Measurements from ENCODE around the gene TNPO3. TPM values are rescaled to one million over a fixed set of nuclear protein-coding genes. Genes with fewer than 3 reads are reported as not detected.

Gene TNPO3
- total RNA-seq, 1 experiment from 2014 or later, result 58.5 TPM

DNA sequence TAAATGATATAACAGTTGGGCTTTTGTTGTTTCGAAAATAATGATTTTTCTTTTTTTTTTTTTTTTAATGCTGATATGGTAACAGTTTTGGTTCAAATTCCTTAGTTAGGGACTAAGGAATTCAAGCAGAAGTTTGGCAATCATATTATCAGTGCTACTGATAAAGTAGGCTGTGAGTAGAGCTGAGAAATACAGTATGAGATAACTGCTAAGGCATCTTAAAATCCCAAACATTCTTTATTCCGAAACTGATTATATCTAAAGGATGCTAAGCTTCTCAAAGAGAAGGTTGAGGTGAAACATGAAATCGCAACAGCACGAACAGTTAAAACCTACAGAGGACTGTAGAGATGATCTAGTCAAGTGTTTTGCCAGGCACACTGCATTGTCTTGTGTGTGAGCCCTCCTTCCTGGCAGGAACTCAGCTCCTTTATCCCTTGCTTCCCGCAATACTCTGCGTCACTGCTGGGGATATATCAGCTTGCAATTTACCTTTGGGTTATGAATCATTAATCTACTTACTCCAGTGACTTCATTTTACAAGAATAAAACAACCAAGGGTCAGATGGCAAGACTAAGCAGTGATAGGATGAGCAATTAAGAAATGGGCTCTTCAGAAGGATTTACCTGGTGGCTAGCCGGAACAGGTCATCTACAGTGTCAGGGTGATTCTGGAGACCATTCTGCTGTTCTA, 80.5 kb downstream of the TNPO3 start:
- no TSS peak for BruUV-seq (replicated peaks)
- POLR2A ChIA-PET, result no interaction called here
- CTCF ChIA-PET, result no interaction called here
- no peak overlapping the region for H3K9ac ChIP-seq (ENCODE audit: low read length)
- ATAC-seq, result no peak
- no peaks in the 10 kb centered on the region for H3K79me2 ChIP-seq (ENCODE audit: insufficient read depth, low read length)
- no peaks in the 10 kb centered on the region for H4K20me1 ChIP-seq (ENCODE audit: insufficient read depth)
- RAD21 ChIA-PET (ENCODE audit: low non-redundant PET in 1 of 2, low total read pairs in 2 of 2, uncharacterized antibody in 2 of 2, unreplicated experiment in 2 of 2), result no interaction called here
- intact Hi-C loops (cut with micrococcal nuclease), result no loop called here
- H3K9me3 ChIP-seq (ENCODE audit: control insufficient read depth in 1 of 2, insufficient read depth in 1 of 2, low read depth in 1 of 2, low read length in 2 of 2), result no peaks in the 10 kb centered on the region
- peaks cover 34 to 45% of the 10 kb centered on the region in 2 experiments for H3K36me3 ChIP-seq (ENCODE audit: control insufficient read depth in 1 of 2, insufficient read depth in 2 of 2, low read length in 2 of 2)
- no peaks in the 10 kb centered on the region for H3K9me2 ChIP-seq (ENCODE audit: insufficient read depth)
- no peak for DNase-seq (ENCODE audit: low read depth, low spot score)
- H3K4me2 ChIP-seq (ENCODE audit: low read length), result no peak overlapping the region
- no peaks in the 10 kb centered on the region for H3K27me3 ChIP-seq (ENCODE audit: insufficient read depth, low read length)
- no peak overlapping the region for H3K27ac ChIP-seq (ENCODE audit: low read depth, low read length)
- H3K4me1 ChIP-seq (ENCODE audit: control insufficient read depth in 1 of 2, insufficient read depth in 2 of 2, low read length in 2 of 2), result no peaks in the 10 kb centered on the region
- H3K4me3 ChIP-seq (replicated peaks in 1 of 2; ENCODE audit: low read depth in 1 of 2, low read length in 2 of 2), result no peak overlapping the region
- no peak overlapping the region for H2AFZ ChIP-seq (ENCODE audit: low read depth, low read length, poor library complexity, severe bottlenecking)
- TF ChIP-seq ZFX (IDR thresholded peaks at IDR 0.05), result no peak
- TF ChIP-seq, protein P1, sequence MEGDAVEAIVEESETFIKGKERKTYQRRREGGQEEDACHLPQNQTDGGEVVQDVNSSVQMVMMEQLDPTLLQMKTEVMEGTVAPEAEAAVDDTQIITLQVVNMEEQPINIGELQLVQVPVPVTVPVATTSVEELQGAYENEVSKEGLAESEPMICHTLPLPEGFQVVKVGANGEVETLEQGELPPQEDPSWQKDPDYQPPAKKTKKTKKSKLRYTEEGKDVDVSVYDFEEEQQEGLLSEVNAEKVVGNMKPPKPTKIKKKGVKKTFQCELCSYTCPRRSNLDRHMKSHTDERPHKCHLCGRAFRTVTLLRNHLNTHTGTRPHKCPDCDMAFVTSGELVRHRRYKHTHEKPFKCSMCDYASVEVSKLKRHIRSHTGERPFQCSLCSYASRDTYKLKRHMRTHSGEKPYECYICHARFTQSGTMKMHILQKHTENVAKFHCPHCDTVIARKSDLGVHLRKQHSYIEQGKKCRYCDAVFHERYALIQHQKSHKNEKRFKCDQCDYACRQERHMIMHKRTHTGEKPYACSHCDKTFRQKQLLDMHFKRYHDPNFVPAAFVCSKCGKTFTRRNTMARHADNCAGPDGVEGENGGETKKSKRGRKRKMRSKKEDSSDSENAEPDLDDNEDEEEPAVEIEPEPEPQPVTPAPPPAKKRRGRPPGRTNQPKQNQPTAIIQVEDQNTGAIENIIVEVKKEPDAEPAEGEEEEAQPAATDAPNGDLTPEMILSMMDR (IDR thresholded peaks at IDR 0.05 in 2 of 3, conservative IDR thresholded peaks at IDR 0.05 in 1 of 3; ENCODE audit: borderline replicate concordance in 1 of 3, insufficient read depth in 1 of 3, low read depth in 2 of 3, low read length in 2 of 3), result no peak
- no peak for TF ChIP-seq EZH2phosphoT487 (IDR thresholded peaks at IDR 0.05; ENCODE audit: borderline replicate concordance)
- TF ChIP-seq EGR1 (IDR thresholded peaks at IDR 0.05; ENCODE audit: low read depth), result no peak
- no peak for TF ChIP-seq ZNF274 (IDR thresholded peaks at IDR 0.05; ENCODE audit: low read depth, low read length)
- no peak for TF ChIP-seq ELF1 (IDR thresholded peaks at IDR 0.05; ENCODE audit: borderline replicate concordance, low read depth)
- no peak for TF ChIP-seq POLR2A (IDR thresholded peaks at IDR 0.05; ENCODE audit: borderline replicate concordance, extremely low read depth, insufficient read depth, insufficient read length)
- no peak for TF ChIP-seq MAX (IDR thresholded peaks at IDR 0.05)
- no peak for TF ChIP-seq RAD21 (IDR thresholded peaks at IDR 0.05; ENCODE audit: low read depth)
- TF ChIP-seq SP1 (IDR thresholded peaks at IDR 0.05; ENCODE audit: low read depth), result no peak
- TF ChIP-seq SRF (IDR thresholded peaks at IDR 0.05; ENCODE audit: low read depth), result no peak
- TF ChIP-seq JUND (IDR thresholded peaks at IDR 0.05), result no peak
- TF ChIP-seq TCF7L2 (IDR thresholded peaks at IDR 0.05; ENCODE audit: borderline replicate concordance, extremely low read depth, insufficient read depth, insufficient read length), result no peak
- no peak for TF ChIP-seq CBX3 (IDR thresholded peaks at IDR 0.05; ENCODE audit: low read depth)
